Prostate gland (tissue), 2 donors: ENCODE measurements around the gene SYT7. TPM values are rescaled to one million over a fixed set of nuclear protein-coding genes. Genes with fewer than 3 reads are reported as not detected.

Source experiments
- DNase-seq: peaks from one replicate; pipeline ENCODE4 v3.0.0-alpha.2; 2019; ENCODE audit warnings: low spot score
- H3K27ac ChIP-seq, 2 donors: fragments of 200-600 bp; sonication (generic); 2 replicates each; pipeline ENCODE4 v1.5.1; 2017 to 2019
- H3K27me3 ChIP-seq: fragments of 200-600 bp; sonication (generic); replicated peaks from 2 replicates; pipeline ENCODE4 v1.5.1; 2019; ENCODE audit not compliant: insufficient read depth
- H3K36me3 ChIP-seq, 2 donors: fragments of 200-600 bp; sonication (generic); 1 replicate in 1 of 2; 2 replicates in 1 of 2; pipeline versions ENCODE4 v1.5.1 to v1.8.1; 2017 to 2019
- H3K4me1 ChIP-seq: fragments of 200-600 bp; sonication (generic); replicated peaks from 2 replicates; pipeline ENCODE4 v1.5.1; 2019
- H3K4me3 ChIP-seq, 2 donors: fragments of 200-600 bp; sonication (generic); 2 replicates each; pipeline ENCODE4 v1.5.1; 2017 to 2019
- H3K9me3 ChIP-seq: fragments of 200-600 bp; sonication (generic); 2 replicates; pipeline ENCODE4 v1.5.1; 2017
- POLR2A ChIP-seq: fragments of 450-650 bp; IDR thresholded peaks from one replicate; pipeline ENCODE4 v1.6.1; 2016; ENCODE audit warnings: antibody characterized with exemption, mild to moderate bottlenecking
- POLR2AphosphoS5 ChIP-seq: sonication (generic); formaldehyde crosslinking; IDR thresholded peaks from one replicate; pipeline ENCODE4 v1.6.1; 2017; ENCODE audit warnings: antibody characterized with exemption
- WGBS: methylation state at CpG from one replicate; pipeline ENCODE4 v1.1.5; 2018; 5-methylcytosine and 5-hydroxymethylcytosine counted together
- intact Hi-C: fragments of 100-400 bp; cut with DNase I; formaldehyde crosslinking; loops from one replicate; pipeline ENCODE4 v1.14.2; 2022
- total RNA-seq, 2 donors: library from RNA; depleted of rRNA; stranded (reverse); fragments of >200 nt; gene quantifications; one replicate each; pipeline ENCODE4 v1.1.0, GENCODE V29; 2016
- TF ChIP-seq, protein P1 (sequence below), 4 experiments: fragments of 200-600 bp in 2 of 4; fragments of 450-650 bp in 2 of 4; sonication (generic) in 2 of 4; IDR thresholded peaks; 1 replicate in 3 of 4; 2 replicates in 1 of 4; pipeline ENCODE4 v1.5.1; 2016 to 2019; ENCODE audit warnings: antibody characterized with exemption in 4 of 4, mild to moderate bottlenecking in 2 of 4, moderate library complexity in 2 of 4

SYT7 gene
- total RNA-seq, 2 donors from 2014 or later = 114 to 199 TPM

DNA sequence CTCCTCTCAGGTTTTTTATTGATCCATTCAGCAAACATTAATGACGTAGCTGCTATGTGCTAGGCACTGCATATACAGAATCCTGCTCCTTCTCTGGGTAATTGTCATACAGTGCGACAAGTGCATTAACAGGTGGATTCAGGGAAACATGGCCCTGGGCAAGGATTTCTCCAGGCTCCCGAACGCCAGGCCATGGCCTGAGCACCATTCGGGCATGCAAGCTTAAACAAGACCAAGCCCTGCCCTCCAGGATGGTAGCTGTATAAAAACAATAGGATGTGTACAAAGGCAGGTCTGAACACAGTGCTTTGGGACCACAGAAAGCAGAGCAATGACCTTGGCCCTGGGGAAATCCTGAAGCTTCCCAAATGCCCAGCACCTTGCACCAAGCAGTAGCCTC is 9.1 kb upstream of the SYT7 start:
- intact Hi-C loops = no loop called here
- no peaks in the 10 kb centered on the region for H3K27me3 ChIP-seq
- peaks cover 19% of the 10 kb centered on the region for H3K4me1 ChIP-seq
- H3K9me3 ChIP-seq = no peaks in the 10 kb centered on the region
- WGBS = 56% methylated on average over 5 of the region's 5 CpGs
- peak overlapping the region in 1 of 2 donors; percentile 5 for H3K4me3 ChIP-seq
- no peak for TF ChIP-seq POLR2AphosphoS5
- TF ChIP-seq, protein P1, sequence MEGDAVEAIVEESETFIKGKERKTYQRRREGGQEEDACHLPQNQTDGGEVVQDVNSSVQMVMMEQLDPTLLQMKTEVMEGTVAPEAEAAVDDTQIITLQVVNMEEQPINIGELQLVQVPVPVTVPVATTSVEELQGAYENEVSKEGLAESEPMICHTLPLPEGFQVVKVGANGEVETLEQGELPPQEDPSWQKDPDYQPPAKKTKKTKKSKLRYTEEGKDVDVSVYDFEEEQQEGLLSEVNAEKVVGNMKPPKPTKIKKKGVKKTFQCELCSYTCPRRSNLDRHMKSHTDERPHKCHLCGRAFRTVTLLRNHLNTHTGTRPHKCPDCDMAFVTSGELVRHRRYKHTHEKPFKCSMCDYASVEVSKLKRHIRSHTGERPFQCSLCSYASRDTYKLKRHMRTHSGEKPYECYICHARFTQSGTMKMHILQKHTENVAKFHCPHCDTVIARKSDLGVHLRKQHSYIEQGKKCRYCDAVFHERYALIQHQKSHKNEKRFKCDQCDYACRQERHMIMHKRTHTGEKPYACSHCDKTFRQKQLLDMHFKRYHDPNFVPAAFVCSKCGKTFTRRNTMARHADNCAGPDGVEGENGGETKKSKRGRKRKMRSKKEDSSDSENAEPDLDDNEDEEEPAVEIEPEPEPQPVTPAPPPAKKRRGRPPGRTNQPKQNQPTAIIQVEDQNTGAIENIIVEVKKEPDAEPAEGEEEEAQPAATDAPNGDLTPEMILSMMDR (IDR thresholded peaks at IDR 0.05) = no peak
- TF ChIP-seq POLR2A = no peak
- no peaks in the 10 kb centered on the region for H3K36me3 ChIP-seq
- peak overlapping the region; percentile 91 to 98 for H3K27ac ChIP-seq
- no peak for DNase-seq

DNA sequence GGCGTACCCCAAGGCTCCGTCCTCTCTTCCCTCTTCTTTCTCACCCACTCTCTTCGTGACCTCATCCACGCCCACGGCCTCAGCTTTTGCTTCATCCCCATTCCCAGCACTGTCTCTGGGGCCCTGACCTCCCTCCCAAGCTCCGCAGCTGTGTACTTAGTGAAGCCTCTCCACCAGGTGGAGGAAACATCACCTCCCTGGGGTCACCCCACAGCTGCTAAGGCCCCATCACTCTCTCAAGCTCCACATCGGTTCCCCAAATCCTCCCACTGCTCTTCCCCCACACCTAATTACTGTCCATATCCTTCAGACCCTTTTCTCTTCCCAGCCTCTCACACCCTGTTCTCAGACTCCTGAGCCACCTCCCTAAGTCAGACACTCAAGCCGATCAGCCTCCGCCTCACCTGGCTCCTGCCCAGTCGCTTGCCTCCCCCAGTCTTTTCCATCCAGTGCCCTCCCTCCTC is 7.9 kb upstream of the SYT7 start:
- H3K9me3 ChIP-seq = no peaks in the 10 kb centered on the region
- no peaks in the 10 kb centered on the region for H3K27me3 ChIP-seq
- H3K27ac ChIP-seq = peak overlapping the region; percentile 91 to 98
- H3K4me1 ChIP-seq = peaks cover 19% of the 10 kb centered on the region
- no peak for DNase-seq
- intact Hi-C loops = no loop called here
- TF ChIP-seq, protein P1 (IDR thresholded peaks at IDR 0.05) = no peak
- no peak for TF ChIP-seq POLR2AphosphoS5
- 44% methylated on average over 10 of the region's 10 CpGs for WGBS
- peak overlapping the region; percentile 38 to 55 for H3K4me3 ChIP-seq
- no peaks in the 10 kb centered on the region for H3K36me3 ChIP-seq

DNA sequence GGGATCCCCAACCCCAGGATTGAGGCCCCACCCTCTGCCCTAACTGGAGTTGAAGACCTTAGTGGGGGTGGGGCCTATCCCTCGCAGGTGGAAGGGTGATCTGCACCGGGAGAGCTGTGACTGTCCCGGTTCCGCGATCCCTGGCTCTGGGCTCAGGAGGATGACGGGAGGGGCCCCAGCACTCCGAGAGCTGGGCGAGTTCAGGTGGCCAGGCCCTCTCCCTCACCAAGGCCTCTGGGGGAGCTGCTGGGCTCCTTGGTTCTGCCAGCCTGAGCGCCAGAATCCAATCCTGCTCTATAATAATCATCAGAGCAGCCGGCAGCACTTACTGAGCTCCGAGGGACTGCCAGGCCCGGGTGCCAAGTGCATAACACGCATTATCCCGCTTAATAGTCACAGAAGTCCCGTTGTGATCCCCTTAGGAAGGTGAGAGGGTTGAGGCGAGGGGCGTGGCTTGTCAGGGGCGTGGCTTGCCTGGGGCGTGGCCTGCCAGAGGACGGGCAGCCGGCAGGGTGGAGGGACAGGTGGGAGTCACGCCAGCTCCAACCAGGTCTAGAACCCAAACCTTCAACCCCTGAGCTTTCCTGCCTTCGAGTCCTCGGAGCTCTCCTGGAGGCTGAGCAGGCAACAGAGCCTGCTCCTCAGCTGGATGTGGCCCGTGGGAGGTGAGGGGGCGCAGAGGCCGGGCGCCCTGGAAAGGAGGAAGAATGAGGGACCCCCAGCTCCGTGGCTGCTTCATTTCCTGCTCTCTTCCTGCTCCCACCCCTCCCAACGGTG is 7.3 kb upstream of the SYT7 start:
- Histone ChIP-seq H3K27ac (peak overlapping the region; percentile 91 to 98), H3K4me3 (peak overlapping the region; percentile 38 to 55), H3K36me3 (no peaks in the 10 kb centered on the region), H3K9me3 (no peaks in the 10 kb centered on the region), H3K4me1 (peaks cover 19% of the 10 kb centered on the region), H3K27me3 (no peaks in the 10 kb centered on the region)
- 8% methylated on average over 28 of the region's 30 CpGs for WGBS
- TF ChIP-seq POLR2A (no peak), POLR2AphosphoS5 (peak; percentile 65)
- TF ChIP-seq, protein P1 (IDR thresholded peaks at IDR 0.05) = no peak
- DNase-seq = peak; percentile 85
- intact Hi-C loops = no loop called here

DNA sequence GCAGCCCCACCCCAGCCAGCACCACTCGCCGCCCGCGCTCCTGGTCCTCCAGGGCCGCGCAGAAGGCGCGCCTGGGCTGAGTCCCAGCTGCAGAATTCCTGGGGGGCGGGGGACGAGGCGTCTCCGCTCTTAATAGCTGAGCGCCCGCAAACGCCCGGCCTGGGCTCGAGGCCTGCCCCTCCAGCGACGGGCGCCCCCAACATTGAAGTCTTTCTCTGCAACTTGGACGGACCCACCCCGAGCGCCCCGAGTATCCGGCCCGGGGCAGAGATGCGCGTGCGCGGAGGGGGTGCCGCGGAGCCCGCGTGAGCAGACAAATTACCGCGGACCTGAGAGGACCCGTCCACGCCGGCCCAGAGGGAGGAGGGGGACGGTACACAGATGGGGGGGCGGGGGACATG is 6.7 kb upstream of the SYT7 start:
- WGBS = 3% methylated on average over 39 of the region's 41 CpGs
- Histone ChIP-seq H3K4me3 (peak overlapping the region; percentile 38 to 55), H3K27me3 (no peaks in the 10 kb centered on the region), H3K36me3 (no peaks in the 10 kb centered on the region), H3K27ac (peak overlapping the region; percentile 91 to 98), H3K9me3 (no peaks in the 10 kb centered on the region), H3K4me1 (peaks cover 19% of the 10 kb centered on the region)
- intact Hi-C loops = no loop called here
- TF ChIP-seq POLR2AphosphoS5 = no peak
- TF ChIP-seq POLR2A = no peak
- TF ChIP-seq, protein P1 (IDR thresholded peaks at IDR 0.05) = no peak
- DNase-seq = peak; percentile 58
